GM19025 (cell line): Measurements from ENCODE around the gene MBNL3.

Source experiments
- ATAC-seq: cut with Tn5 transposase; IDR thresholded peaks from one replicate; pipeline ENCODE4 v1.9.1; 2021; ENCODE audit warnings: mild to moderate bottlenecking, low read depth, moderate library complexity; ENCODE audit not compliant: unreplicated experiment

MBNL3 gene, protein sequence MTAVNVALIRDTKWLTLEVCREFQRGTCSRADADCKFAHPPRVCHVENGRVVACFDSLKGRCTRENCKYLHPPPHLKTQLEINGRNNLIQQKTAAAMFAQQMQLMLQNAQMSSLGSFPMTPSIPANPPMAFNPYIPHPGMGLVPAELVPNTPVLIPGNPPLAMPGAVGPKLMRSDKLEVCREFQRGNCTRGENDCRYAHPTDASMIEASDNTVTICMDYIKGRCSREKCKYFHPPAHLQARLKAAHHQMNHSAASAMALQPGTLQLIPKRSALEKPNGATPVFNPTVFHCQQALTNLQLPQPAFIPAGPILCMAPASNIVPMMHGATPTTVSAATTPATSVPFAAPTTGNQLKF

DNA sequence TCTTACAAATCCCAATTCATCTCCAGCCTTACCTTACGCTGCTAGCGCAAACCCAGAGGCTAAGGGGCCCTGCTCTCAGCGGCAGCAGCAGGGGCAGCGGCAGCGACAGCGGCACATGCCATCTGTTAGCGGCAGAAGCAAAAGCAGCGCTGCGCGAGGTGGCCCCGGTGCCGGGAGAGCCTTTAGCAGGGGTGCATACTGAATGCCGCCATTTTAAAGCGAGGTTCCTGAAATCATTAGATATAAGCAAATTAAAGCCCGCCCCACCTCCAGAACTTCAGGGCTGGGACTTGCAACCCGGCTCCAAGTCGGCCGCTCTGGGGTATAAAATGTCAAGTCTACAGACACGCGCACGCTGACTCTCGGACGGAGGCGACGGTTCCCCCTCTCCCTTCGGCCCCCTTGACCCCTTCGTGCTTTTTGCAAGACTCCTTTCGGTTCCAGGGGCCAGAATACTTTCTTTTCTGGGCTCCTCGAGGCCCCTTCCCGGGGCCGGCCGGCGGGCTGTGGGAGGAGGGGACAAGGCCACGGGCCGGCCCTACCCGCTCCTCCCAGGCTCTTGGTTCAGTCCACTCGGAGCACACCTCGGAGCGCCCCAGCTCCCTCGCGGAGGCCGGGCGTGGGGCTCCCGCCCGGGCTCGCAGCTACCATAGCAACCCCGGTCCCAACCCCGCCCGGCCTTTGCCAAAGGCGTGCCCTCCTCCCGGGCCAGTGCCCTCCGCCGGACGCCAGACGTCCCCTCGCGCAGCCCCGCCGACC is at the start of gene MBNL3:
Gene MBNL3, minus strand, starts transcription at position 220 of the 759 bp plus-strand sequence. CDS start 49,427 bp downstream, outside the sequence.
- ATAC-seq = peak; percentile 63

DNA sequence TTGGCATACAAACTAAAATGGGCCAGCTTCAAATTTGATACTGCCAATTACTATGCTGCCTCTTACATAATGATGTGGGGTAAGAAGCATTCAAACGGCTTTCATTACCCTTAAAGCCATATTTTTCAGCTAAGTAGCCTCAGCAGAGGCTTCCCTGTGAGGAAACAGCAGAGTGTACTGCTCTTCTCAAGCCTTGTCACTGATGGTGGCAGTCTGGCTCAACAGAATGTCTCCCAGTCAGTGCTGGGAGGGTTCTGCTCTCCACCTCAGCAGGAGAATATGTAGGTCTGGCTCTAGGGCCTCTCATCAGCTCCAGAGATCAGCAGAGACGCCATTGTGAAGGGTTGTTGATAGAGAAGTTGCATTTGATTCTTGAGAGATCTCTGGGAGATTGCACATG is 44.6 kb upstream of the MBNL3 start:
- no peak for ATAC-seq

DNA sequence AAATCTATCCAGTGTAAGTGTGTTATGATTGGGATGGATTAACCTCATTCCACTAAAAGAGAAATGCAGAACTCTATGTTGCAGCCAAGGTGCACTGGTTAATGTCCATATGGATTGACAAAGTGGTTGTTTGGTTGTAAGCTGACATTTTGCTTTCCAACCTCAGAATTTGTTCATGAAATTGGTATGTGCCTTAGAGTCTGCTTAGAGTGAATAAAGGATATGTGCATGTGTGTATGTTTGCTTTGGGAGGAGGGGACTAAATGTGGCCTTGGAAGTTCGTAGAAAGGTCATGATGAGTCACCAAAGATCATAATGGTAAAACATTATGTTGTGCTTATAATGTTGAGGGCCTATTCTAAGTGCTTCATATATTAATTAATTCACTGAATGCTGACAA is 44.1 kb upstream of the MBNL3 start:
- ATAC-seq = no peak

DNA sequence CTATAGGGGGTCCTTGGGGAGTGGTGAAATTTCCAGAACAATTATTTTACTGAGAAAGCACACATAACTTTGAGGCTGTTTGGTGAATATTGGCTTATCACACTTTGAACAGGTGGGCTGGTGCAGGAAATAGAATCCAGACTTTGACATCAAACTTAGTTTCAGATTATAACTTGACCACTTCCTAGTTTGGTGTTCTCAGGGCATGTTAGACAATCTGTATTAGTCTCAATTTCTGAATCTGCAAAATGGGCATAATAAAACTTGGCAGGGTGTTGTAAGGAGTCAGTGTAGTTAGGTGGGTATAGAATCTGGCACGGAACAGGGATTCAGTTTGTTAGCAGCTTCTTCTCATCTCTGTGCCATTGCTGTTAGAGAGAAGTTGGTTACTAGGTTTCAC is 43.3 kb upstream of the MBNL3 start:
- no peak for ATAC-seq

DNA sequence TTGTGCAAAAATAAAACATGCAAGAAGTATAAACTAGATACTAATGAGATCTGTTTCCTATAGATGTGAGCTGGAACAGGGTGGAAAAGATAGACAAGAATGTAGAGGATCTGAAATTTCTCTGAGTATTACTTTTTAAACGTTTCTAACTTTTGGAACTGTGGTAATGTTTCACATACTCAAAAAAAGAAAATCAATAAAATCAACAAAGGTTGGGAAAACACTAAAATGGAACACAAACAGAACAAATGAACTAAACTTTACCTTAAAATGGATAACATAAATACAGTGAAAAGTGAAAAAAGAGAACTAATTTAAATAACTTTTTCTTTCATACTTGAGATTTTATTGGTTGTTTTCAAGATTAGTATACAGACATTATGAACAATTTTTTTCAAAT is 32.0 kb upstream of the MBNL3 start:
- no peak for ATAC-seq

DNA sequence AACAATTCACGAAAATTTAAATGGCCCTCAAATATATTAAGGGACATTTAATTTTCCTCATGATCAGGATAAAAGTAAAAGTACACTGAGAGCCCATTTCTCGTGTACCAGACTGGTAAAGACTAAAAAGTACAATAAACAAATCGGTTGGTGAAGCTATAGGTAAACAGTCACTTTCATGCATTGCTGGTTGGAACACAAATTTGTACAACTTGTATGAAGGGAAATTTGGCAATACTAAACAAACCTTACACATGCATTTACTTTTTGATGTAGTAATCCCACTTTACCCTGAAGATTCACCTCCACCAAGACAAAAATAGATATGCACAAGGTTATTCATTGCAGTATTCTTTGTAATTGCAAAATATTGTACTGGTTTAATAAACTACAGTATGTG is 31.4 kb upstream of the MBNL3 start:
- no peak for ATAC-seq

DNA sequence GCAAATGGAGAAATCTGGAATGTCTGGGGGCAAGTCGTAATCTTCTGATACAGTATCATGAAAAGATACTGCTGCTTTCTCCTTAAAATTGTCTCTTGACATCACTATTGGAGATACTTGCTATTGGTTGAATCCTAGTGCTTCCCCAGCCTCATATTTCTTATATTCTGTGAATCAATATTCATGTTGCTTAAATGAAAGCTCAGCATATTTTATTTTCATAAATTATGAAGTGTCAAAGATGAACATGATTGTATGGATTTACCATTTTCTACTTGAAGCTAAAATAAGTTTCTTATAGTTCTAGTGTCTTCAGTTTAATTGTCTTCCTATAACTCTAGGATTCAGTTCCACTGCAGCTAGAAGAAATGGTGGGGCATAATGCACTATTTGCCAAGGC is 29.6 kb upstream of the MBNL3 start:
- no peak for ATAC-seq

DNA sequence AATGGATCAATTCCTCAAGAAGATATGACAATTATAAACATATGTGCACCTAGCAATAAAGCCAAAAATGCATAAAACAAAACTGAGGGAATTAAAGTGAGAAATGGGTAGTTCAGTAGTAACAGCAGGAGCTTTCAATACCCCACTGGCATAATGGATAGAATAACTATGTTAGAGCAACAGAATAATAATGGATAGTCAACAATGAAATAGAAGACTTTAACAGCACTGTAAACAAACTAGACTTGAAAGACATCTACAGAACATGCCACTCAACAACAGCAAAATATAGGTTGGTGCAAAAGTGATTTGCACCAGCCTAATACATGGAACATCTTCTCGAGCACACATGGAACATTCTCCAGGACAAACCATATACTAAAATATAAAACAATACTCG is 20.0 kb upstream of the MBNL3 start:
- no peak for ATAC-seq

DNA sequence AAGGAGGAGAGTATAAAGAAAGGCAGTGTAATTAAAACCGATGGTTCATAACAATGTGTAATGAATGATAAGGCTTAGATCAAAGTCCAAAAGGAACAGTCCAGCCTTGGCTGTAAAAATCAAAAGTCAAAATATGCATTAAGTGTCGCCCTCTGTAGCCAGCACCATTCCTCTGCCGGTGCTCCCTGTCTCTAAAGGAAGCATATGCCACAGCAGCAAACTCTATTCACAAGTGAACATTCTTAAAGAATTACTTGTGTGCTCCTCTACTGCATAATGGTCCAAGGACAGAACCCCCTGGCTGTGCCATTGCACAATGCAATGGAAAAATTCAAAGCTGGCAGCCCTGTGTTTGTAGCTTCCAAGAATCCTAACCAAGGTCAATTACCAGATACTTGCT is 16.3 kb upstream of the MBNL3 start:
- ATAC-seq = no peak

DNA sequence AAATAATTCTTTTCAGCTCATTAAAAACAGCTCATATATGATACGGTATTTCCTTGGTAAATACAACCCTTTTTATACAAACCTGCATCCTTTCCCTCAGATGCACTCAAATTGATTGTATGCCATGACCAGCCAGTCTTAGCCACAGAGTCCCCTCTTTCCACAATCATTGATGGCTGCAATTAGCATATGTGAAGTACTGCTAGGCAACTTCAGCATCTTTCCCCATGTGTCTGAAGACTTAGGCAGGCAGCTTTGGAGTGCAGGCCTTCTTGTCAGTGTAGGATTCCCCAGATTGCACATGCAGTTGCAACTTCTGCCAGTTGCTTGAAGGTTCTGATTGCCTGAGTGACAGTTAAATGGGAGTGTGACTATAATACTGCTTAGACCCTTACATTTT is 15.6 kb upstream of the MBNL3 start:
- no peak for ATAC-seq

DNA sequence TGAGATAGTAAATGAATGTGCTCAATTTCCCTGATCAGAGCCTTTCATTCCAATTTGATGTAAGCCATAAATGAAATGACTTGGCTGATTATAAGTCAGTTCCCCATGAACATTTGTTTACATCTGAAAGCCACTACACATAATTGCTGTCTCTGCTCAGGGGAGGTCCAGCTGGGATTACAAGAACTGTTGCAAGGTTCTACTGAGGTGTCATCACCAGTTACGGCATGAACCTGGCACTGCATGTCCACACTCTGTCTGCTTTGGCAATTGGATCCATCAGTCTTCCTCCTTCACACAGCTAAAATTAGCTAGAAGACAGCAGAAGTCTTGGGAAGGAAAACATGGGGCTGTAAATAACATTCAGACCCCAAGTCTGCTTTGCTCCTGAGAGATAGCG is 12.8 kb upstream of the MBNL3 start:
- ATAC-seq = no peak

DNA sequence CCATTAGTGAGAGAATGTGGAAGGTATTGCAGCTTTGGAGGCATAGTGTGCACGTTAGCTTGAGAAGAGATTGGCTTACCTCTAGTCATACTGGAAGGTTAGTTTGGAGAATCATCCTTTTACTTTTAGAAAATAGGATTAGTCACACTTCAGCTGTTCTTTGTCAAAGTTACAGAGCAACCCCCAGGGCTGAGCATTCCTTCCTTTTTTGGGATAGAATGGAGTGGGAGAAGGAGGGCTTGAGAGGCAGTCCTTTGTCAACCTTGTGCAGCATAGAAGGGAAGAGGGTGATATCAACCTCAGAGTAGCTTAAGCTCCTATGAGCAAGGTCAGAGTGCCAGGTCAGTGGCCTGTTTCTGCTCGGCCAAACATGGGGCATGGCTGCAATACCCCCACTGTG is 8.6 kb upstream of the MBNL3 start:
- ATAC-seq = no peak

DNA sequence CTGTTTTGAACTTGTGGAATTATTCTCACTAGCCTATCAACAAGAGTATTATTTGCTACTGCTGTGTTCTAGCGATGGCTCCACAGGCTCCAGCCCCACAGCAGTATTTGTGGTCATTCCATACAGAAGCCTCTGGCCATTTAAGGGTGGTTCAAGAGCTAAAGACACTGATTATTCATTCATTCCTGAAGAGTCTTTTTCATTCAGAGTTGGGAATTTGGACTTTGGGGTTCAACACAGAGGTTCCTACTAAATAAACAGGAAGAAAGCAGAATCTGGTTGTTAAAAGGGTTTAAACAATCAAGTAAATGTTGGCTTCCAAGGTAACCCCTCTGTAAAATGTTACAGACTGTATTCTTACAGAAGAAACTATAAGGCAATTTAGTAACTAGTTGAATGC is 4.3 kb upstream of the MBNL3 start:
- ATAC-seq = no peak

DNA sequence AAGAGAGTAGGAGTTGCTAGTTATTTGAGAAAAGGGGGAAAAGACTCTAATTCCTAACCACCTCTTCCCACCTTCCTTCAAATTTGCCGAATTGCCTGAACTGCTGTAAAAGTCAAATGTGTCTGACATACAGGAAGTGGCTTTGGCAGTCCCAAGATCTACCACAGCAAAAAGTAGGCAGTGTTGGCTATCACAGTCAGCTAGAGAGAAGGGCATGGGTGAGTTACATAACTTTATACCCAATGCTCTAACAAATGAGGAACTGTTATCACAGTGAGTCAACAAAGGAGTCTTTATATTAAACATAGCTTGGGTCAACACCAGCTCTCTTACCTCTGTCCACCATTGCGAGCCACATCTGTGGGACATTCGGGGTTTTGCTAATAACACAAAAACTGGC is 2.4 kb upstream of the MBNL3 start:
- no peak for ATAC-seq

DNA sequence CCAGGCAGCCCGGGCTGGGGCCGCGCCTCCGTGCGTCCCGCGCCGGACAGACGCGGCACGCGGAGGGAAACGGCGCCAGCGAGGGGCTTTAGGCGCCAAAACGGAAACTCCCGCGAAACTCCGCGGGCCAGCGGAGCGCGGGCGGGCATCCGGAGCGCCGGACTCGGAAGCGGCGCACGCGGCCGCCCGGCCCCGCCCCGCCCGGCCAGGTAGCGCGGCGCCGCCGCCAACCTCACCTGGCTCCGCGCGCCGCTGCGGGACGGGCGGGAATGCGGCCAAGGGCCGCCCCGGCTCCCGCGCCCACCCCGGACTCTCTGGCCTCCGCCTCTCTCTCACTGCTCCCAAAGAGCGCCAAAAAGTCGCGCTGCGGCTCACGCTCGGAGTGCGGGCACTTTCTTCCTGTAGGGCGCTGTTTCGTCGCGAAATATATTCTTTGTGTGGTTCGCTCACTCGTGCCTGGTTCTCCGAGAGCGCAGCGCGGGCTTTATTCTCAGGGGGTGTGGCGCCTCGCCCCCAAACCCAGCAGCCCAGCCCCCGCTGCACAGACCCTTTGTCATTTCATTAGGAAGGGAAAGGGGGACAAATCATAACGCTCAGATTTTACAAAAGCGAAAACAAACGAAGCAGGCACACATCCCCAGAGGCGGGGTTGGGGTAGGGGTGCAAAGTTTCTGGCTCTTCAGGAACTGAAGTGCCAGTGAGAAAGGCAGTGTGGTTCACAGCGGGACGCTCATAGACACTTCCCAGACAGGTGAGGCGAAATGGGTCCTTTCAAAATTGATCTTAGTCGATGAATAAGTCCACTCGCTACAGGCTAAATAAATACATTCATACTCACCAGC is 961 bp upstream of the MBNL3 start:
- peak; percentile 40 for ATAC-seq

DNA sequence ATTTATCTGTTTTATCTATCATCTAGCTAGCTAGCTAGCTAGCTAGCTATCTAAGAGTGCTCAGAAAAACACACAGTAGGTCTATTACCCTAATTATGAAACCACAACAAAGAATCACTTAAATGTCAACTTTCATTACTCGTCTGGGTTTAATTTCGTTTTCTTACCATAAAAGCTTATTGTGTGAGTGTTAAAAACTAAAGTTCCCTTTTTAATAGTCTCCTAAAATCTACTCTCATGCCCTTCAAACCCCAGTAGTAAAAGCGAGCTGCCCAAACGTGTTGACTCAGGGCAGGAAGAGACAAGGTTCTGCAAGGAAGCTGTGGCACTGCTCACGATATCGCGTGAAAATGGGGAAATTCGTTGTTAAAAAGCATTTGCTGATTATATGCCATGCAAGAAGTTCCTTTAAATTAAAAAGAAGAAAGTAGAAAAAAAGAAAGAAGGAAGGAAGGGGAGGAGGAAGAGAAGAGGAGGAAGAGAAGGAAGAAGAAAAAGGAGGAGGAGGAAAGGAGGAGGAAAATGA is 595 bp downstream of the MBNL3 start:
- ATAC-seq = no peak

DNA sequence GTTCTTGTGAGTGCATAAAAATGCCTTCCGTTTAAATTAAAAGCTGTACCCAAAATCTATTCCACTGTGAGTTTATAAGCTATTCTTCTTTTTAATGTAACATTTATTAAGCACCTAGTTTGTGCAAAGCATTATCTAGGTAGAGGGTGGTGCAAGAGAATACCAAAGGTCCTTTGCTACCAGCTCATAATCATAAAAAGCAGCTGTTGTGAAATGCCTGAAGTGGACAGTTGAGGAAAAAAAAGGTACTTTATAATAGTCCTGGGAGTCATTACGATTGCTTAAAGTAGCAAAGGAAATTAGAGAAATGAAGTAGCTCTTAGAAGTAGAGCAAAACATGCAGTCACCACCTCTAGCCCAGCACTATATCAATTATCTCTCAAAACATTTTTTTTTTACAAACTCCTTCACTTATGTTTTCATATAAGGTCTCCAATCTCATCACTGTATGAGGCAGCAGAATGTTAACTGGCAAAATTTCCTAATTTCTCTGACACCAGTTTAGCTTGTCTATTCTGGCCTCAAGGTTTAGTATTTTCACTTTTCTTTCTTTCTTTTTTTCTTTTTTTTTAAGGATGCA is 2.1 kb downstream of the MBNL3 start:
- ATAC-seq = no peak

DNA sequence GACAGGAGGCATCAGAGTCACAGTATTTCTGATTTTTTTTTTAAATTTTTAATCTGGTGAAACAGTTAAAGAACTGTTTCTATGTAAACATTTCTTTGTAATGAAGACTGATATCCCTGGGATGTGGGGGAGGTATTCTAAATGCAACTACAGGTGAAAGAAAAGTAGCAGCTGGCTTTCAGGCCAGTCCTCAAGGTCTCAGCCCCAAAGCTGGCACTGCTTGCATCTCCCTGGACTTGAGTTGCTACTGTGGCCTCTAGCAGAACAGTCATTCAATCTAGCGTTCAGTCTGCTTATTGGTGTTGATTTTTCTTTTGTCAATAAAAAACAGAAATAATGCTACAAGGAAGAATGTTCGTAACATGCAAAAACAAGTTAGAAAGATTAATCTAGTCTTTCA is 4.9 kb downstream of the MBNL3 start:
- ATAC-seq = no peak

DNA sequence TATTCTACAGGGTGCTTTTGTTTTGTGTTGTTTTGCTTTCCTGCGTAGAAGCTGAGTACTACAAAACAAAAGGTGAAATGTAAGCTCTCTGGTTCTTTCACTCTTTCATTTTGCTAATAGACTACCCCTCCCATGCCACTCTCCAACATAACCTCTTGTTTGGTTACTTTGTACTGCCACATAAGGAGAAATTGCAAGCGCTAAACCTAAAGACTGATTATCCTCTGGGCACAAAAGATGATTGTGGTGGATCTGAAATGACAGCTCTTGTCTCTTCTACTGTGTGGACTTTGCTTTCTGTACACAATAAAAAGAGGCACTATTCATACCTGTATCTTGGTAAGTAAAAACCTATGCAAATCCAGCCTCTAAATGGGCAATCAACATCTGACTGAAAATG is 5.3 kb downstream of the MBNL3 start:
- ATAC-seq = no peak

DNA sequence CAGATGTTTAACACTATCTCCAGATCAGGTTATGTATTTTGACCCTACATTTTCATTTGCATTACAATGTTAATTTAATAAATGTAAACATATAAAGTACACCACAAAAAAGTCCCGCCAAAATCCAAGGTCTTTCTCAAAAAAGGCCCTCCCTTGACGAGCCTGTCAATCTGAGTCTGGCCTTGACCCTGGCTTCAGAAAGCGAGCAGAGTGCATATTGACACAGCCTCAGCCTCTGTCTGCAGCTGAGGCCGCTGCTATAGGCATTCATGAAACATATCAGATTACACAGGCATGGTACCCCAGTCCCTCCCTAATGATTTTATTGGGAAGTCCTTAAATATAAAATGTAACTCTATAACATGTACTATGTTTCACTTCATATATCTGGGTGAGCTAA is 6.2 kb downstream of the MBNL3 start:
- no peak for ATAC-seq

DNA sequence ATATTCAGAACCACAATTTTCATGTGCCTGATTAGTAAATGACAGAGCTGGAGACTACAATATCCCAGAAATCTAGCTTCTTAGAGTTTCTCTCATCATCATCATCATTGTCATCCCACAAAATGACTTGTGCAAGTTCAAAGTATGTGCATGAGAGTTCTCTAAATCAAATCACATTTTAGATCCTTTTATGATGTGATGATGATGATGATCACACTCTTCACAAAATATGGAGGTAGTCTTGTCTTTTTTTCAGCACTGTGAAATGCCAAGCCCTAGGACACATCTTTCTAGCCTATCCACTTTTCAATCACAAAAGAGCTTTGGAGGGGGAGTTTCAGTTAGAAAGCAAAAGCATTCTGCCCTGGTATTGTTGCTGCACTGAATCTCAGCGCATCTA is 7.4 kb downstream of the MBNL3 start:
- ATAC-seq = no peak
